ENCODE data around the gene ATRX.
"Not testable (repeated sequence)": the region's sequence is repeated elsewhere in the genome, so short reads cannot be mapped to it uniquely, and the experiment has no call there.

The ATRX gene

GRCh38 chrX:77603635-77604336, 182.2 kb downstream of the ATRX start:
- no peak for DNase-seq

DNA sequence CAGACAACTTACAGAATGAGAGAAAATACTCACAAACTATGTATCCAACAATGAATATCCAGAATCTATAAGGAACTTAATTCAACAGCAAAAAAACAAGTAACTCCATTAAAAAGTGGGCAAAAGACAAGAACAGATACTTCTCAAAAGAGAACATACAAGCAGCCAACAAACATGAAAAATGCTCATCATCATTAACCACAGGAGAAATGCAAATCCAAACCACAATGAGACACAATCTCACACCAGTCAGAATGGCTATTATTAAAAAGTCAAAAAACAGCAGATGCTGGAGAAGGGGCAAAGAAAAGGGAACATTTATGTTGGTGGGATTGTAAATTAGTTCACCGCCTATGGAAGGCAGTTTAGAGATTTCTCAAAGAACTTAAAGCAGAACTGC, 188.5 kb downstream of the ATRX start:
- no peak for DNase-seq

GRCh38 chrX:77597090-77597489, 188.9 kb downstream of the ATRX start:
- no peak for DNase-seq

DNA sequence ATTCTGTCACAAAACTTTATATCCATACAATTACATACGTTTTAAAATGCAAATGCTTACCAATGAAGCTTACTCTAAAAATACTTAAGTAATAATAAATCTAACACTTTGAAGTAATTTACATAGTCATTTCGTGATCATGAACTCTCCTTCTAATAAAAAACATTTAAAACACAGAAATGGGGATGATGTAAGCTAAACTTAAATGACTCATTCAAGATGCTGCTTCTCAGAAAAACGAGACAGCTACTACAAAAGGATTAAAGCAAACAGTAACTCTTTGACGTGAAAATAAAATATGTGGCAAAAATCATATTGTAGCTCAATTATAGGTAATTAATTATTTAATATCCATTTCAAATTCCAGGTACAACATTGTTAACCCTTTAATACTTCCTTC, 190.2 kb downstream of the ATRX start:
- no peak for DNase-seq

DNA sequence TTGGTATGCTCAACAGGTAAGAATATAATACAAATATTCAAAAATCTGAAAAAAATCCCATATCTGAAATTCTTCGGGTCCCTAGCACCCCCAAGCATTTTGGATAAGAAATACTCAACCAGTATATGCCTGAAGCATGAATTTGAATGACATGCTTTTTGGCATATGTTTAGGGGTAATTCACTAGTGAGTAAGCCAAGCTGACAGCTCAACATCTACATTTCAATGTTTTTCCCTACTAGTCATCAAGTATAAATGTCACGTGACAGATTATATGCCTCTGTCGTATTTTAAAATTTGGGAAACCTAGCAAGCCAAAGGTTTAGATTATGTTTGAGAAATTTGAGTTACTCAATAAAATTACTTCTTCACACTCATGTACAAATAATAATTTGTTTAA, 213.7 kb downstream of the ATRX start:
- DNase-seq = no peak

DNA sequence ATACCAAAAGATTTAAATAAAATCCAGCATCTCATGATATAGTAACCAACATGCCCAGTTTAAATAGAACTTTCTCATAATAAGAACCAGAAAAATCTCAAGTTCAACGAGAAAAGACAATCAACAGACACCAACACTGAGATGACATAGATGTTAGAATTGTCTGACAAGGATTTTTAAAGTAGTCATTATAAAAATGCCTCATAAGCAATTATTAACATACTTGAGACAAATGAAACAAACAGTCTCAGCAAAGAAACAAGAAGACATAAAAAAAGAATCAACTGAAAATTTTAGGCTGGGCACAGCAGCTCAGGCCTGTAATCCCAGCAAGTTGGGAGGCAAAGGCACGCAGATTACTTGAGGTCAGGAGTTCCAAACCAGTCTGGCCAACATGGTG, 220.7 kb downstream of the ATRX start:
- no peak for DNase-seq

DNA sequence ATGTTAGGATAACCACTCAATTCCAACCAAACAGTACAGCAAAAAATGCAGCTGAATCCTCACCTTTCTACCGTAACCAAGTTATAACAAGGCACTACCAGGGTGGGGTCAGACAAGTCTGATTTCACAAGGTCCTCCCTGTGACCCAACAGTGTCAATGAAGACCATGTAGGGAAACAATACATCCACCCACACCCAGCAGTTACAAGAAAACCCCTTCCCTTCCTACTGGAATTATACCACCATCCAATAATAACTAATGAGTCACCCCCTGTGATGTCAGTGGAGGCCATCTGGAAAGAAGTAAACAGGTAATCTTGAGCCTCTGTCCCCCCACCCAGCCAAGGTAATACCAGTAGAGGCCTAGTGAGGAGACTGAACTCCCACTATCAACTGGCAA, 221.2 kb downstream of the ATRX start:
- DNase-seq = no peak

- DNase-seq = no peak
Measured at GRCh38 chrX:77561372-77561771, 224.6 kb downstream of the ATRX start.

DNA sequence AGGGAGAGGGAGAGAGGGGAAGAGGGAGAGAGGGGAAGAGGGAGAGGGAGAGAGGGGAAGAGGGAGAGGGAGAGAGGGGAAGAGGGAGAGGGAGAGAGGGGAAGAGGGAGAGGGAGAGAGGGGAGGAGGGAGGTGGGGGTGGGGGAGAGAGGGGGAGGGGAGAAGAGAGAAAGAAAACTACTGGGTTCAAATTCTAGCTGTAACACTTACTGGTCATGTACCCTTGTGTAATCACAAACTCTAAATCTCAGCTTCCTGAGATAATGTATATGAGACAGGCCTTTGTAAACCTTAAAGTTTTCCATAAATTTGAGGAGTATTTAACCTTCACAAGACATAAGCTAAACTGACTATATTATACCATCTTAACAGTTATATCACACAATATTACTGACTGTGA, 229.7 kb downstream of the ATRX start:
- DNase-seq = no peak

GRCh38 chrX:77548751-77549150, 237.3 kb downstream of the ATRX start:
- no peak for DNase-seq

- DNase-seq = not testable (repeated sequence)
Measured at GRCh38 chrX:77539778-77540177, 246.2 kb downstream of the ATRX start.

- DNase-seq = not testable (repeated sequence)
Measured at GRCh38 chrX:77531261-77531660, 254.8 kb downstream of the ATRX start.

DNA sequence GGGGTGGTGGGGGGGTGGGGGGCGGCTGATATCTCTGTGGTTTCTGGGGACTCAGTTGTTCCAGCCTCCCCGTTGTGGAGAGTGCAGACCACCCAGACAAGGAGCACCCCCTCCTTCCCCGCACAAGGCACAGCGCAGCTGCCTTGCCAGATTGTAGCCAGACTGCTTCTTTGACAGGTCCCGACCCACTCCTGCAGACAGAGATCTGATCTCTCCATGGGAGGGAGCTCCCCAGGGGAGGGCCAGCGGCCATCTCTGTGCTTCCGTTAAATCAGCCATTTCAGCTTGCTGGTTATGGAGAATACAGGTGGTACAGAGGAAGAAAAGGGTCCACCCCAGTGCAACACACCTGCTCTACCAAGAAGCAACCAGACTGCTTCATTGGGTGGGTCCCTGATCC, 258.0 kb downstream of the ATRX start:
- DNase-seq = no peak

DNA sequence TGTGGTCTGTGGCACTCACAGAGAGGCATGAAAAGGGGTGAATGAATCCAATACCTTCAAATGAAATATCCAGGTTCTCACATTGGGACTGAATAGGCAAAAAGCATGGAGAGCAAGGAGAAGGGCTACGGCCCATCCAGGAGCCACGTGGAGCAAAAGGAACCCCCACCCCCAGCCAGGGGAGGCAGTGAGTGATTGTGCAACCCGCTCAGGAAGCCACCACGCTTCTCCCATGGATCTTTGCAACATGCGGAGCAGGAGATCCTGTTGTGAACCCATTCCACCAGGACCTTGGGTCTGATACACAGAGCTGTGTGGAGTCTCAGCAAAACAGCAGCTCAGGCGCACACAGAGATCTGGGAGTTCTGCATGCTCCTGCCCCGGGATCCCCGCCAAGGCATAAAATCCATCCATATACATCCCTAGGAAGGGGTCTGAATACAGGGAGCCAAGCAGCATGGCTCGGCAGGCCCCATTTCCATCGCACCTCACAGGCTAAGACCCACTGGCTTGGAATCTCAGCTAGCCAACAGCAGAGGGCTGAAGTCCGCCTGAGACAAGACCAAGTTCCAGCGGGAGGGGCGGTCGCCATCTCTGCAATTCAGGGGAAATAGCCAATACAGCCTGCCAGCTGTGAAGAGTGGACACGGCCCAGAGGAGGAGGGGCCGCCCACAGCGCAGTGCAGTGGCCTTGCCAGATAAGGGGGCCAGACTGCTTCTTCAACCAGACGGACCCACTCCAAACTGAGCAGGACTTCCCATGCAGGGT, 258.6 kb downstream of the ATRX start:
- DNase-seq = no peak

DNA sequence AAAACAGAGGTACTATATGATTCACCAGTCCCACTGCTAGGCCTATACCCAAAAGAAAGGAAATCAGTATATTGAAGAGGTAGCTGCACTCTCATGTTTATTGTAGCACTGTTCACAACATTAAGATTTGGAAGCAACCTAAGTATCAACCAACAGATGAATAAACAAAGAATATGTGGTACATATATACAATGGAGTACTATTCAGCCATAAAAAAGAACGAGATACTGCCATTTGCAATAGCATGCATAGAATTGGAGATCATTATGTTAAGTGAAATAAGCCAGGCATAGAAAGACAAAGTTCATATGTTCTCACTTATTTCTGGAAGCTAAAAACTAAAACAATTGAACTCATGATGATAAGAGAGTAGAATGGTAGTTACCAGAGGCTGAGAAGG, 266.3 kb downstream of the ATRX start:
- DNase-seq = no peak

GRCh38 chrX:77514177-77514576, 271.8 kb downstream of the ATRX start:
- no peak for DNase-seq

GRCh38 chrX:77510007-77510406, 276.0 kb downstream of the ATRX start:
- no peak for DNase-seq

DNA sequence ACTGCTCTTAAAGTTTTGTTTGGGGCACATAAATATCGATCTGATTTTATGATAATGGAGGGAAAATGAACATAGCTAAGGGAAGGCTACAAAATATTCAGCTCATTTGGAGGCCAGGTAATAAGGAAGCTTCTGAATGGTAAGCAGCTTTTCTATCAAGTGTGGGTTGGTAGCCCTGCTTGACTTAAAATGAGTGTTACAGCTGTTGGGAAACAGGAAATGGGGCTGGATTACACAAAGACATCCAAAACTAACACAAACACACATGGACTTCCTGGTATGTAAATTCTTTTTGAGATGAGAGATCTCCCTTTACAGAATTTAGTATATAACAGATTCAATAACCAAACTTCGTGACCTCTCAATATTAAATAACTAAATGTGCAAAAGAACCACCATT, 280.8 kb downstream of the ATRX start:
- DNase-seq = no peak

DNA sequence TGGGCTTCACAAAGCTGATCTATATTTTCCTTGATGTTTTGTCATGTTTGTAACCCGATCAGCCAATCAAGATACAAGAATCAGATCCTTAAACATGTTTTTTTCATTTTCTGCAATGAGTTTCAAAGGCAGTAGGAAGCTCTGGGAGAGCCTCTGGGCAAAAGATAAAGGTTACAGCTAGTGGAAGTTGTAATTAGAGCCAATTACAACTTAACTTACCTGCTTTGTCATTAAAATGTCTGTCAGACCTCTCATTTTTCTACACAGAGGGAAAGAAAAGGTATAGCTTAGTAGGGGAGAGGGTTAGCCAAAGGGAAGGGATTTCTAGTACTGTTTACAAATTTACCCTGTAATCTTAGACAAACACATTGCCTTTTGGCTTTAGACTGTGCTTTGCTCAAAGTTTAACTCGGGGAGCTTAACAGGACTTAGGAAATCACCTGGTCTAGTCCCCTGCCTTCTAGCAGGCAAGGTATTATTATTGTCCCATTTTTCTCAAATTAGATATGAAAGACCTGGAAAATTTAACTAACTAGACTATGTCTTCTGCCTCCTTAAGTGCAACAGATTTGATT, 283.0 kb downstream of the ATRX start:
- DNase-seq = no peak

DNA sequence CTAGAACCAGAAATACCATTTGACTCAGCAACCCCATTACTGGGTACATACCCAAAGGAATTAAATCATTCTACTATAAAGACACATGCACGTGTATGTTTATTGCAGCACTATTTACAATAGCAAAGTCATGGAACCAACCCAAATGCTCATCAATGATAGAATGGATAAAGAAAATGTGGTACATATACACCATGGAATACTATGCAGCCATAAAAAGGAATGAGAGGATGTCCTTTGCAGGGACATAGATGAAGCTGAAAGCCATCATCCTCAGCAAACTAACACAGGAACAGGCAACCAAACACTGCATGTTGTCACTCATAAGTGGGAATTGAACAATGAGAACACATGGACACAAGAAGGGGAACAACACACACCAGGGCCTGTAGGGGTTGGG, 285.9 kb downstream of the ATRX start:
- not testable (repeated sequence) for DNase-seq

- DNase-seq = no peak
Measured at GRCh38 chrX:77493677-77494553, 292.1 kb downstream of the ATRX start.

DNA sequence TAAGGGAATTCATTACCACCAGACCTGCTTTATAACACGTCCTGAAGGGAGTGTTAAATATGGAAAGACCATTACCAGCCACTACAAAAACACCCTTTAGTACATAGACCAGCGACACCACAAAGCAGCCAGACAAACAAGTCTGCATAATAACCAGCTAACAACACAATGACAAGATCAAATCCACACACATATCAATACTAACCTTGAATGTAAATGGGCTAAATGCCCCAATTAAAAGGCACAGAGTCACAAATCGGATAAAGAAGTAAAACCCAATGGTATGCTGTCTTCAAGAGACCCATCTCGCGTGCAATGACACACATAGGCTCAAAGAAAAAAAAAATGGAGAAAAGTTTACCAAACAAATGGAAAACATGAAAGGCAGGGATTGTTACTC, 302.0 kb downstream of the ATRX start:
- no peak for DNase-seq

- no peak for DNase-seq
Measured at GRCh38 chrX:77455437-77455836, 330.6 kb downstream of the ATRX start.
